Measurements from ENCODE around the gene PPRC1. TPM values are rescaled to one million over a fixed set of nuclear protein-coding genes. Genes with fewer than 3 reads are reported as not detected.

PPRC1 gene
- total RNA-seq, 1 experiment from 2014 or later = 68.2 TPM

DNA sequence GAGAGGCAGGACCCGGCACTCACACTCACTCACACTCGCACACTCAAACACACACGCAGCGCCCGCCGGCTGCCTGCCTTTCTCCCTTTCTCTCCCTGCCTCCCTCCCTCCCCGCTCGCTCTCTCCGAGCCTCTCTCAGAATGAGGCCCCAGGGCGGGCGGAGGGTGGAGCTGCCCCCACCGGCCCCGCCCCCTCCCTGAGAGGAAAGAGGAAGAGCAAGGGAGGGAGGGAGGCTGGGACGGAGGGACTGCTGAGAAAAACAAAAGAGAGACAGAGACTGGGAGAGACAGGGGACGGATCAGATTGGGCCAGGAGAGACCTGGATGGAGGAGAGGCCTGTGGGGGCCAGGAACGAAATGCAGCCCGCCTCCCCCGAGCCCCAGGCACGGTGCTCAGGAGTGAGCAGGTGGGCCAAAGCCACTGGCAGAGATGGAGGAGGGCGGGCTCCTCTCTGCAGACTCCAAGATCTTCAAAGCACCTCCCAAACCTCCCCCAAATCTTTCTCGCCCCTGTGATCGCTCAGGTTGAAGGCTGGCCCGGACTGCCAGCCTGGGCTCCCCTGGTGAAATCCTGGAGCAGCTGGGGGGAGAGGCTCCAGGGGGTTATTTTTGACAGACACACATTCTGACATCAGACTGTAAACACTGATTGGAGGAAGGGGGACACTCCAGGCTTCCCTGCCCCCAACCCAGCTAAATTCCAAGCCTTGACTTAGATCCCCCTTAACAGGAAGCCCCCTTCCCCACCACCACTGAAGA lies 17.8 kb upstream of the PPRC1 start:
- Mint-ChIP-seq H3K4me3 (ENCODE audit: unreplicated experiment) (peak overlapping the region; percentile 92), H3K4me1 (ENCODE audit: insufficient read depth, unreplicated experiment) (peaks cover 59% of the 10 kb centered on the region), H3K9me3 (ENCODE audit: unreplicated experiment) (no peaks in the 10 kb centered on the region), H3K27ac (ENCODE audit: low read depth, unreplicated experiment) (peak overlapping the region; percentile 92), H3K27me3 (ENCODE audit: insufficient read depth, unreplicated experiment) (no peaks in the 10 kb centered on the region), H3K36me3 (ENCODE audit: insufficient read depth, unreplicated experiment) (peaks cover 12% of the 10 kb centered on the region)
- intact Hi-C loops (cut with micrococcal nuclease) = no loop called here
- TF ChIP-seq, protein P1, sequence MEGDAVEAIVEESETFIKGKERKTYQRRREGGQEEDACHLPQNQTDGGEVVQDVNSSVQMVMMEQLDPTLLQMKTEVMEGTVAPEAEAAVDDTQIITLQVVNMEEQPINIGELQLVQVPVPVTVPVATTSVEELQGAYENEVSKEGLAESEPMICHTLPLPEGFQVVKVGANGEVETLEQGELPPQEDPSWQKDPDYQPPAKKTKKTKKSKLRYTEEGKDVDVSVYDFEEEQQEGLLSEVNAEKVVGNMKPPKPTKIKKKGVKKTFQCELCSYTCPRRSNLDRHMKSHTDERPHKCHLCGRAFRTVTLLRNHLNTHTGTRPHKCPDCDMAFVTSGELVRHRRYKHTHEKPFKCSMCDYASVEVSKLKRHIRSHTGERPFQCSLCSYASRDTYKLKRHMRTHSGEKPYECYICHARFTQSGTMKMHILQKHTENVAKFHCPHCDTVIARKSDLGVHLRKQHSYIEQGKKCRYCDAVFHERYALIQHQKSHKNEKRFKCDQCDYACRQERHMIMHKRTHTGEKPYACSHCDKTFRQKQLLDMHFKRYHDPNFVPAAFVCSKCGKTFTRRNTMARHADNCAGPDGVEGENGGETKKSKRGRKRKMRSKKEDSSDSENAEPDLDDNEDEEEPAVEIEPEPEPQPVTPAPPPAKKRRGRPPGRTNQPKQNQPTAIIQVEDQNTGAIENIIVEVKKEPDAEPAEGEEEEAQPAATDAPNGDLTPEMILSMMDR (IDR thresholded peaks at IDR 0.05; ENCODE audit: unreplicated experiment) = no peak
- DNase-seq (ENCODE audit: unreplicated experiment) = peak; percentile 93
- POLR2A ChIA-PET = interaction anchor here (0.5 to 4.9 kb wide), 17 partner anchors 10 to 854 kb away, joined by 3 to 33 read pairs (median 4); partner anchors contain the start of genes ACTR1A, HPS6, NOLC1 and OGA
- CTCF ChIA-PET = interaction anchor here (1.1 kb wide), 1 partner anchor 296 kb away, joined by 3 read pairs; no protein-coding TSS in a partner anchor
- BruUV-seq (replicated peaks) = no TSS peak

DNA sequence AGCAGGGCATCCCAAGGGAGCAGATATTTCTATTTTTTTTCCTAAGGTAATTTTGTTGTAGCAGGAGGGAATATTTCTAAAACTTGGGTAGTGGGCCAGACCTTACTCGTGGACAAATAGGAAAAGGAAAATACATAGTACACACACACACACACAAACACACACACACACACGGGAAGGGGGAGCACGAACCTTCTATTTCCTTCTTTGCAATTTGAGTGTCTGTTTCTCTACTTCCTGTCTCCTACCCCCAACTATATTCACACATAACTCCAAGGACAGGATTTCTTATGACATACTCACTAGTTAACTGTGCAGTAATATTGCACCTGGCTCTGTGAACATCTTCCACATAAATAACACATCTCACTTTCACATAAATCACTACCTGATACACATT lies 17.1 kb upstream of the PPRC1 start:
- intact Hi-C loops (cut with micrococcal nuclease) = no loop called here
- Mint-ChIP-seq H3K27ac (ENCODE audit: low read depth, unreplicated experiment) (no peak overlapping the region), H3K9me3 (ENCODE audit: unreplicated experiment) (no peaks in the 10 kb centered on the region), H3K36me3 (ENCODE audit: insufficient read depth, unreplicated experiment) (peaks cover 9% of the 10 kb centered on the region), H3K4me1 (ENCODE audit: insufficient read depth, unreplicated experiment) (peaks cover 59% of the 10 kb centered on the region), H3K27me3 (ENCODE audit: insufficient read depth, unreplicated experiment) (no peaks in the 10 kb centered on the region), H3K4me3 (ENCODE audit: unreplicated experiment) (peak overlapping the region; percentile 92)
- TF ChIP-seq, protein P1 (IDR thresholded peaks at IDR 0.05; ENCODE audit: unreplicated experiment) = no peak
- BruUV-seq (replicated peaks) = no TSS peak
- CTCF ChIA-PET = no interaction called here
- POLR2A ChIA-PET = interaction anchor here (1.0 to 4.9 kb wide), 9 partner anchors 12 to 387 kb away, joined by 3 to 33 read pairs (median 9); partner anchors contain the start of genes ACTR1A, HPS6, NOLC1 and PPRC1
- DNase-seq (ENCODE audit: unreplicated experiment) = no peak

- no peaks in the 10 kb centered on the region for H3K27me3 Mint-ChIP-seq (ENCODE audit: insufficient read depth, unreplicated experiment)
- CTCF ChIA-PET = interaction anchor here (0.7 kb wide), 1 partner anchor 467 kb away, joined by 3 read pairs; no protein-coding TSS in a partner anchor
- BruUV-seq (replicated peaks) = no TSS peak
Observed at GRCh38 chr10:102116656-102117055, 16.2 kb upstream of the PPRC1 start.

More at GRCh38 chr10:102116656-102117055, 16.2 kb upstream of the PPRC1 start:
- TF ChIP-seq, protein P1 (IDR thresholded peaks at IDR 0.05; ENCODE audit: unreplicated experiment) = no peak
- Mint-ChIP-seq H3K4me3 (ENCODE audit: unreplicated experiment) (no peak overlapping the region), H3K9me3 (ENCODE audit: unreplicated experiment) (no peaks in the 10 kb centered on the region), H3K4me1 (ENCODE audit: insufficient read depth, unreplicated experiment) (peaks cover 59% of the 10 kb centered on the region), H3K27ac (ENCODE audit: low read depth, unreplicated experiment) (no peak overlapping the region), H3K36me3 (ENCODE audit: insufficient read depth, unreplicated experiment) (peaks cover 9% of the 10 kb centered on the region)
- POLR2A ChIA-PET = interaction anchor here (4.9 kb wide), 1 partner anchor 51 kb away, joined by 25 read pairs; the partner anchor contains the start of gene HPS6
- DNase-seq (ENCODE audit: unreplicated experiment) = no peak
- intact Hi-C loops (cut with micrococcal nuclease) = no loop called here
